ENCODE data around the gene KRT74.

Gene KRT74

GRCh38 chr12:52543985-52544883 lies 29.4 kb downstream of the KRT74 start:
- H3K4me3 ChIP-seq (ENCODE audit: low read depth, low read length), result no peak overlapping the region
- no peak for DNase-seq (ENCODE audit: low read depth)

GRCh38 chr12:52542785-52543318 lies 30.8 kb downstream of the KRT74 start:
- no peak overlapping the region for H3K4me3 ChIP-seq (ENCODE audit: low read depth, low read length)
- DNase-seq (ENCODE audit: low read depth), result no peak

GRCh38 chr12:52542157-52542556 lies 31.5 kb downstream of the KRT74 start:
- DNase-seq (ENCODE audit: low read depth), result no peak

GRCh38 chr12:52541709-52542108 lies 31.9 kb downstream of the KRT74 start:
- DNase-seq (ENCODE audit: low read depth), result no peak
- no peak overlapping the region for H3K4me3 ChIP-seq (ENCODE audit: low read depth, low read length)

More at GRCh38 chr12:52542157-52542556, 31.5 kb downstream of the KRT74 start:
- H3K4me3 ChIP-seq (ENCODE audit: low read depth, low read length), result no peak overlapping the region

- no peak overlapping the region for H3K4me3 ChIP-seq (ENCODE audit: low read depth, low read length)
- no peak for DNase-seq (ENCODE audit: low read depth)
Observed at GRCh38 chr12:52540531-52540930, 33.1 kb downstream of the KRT74 start.

GRCh38 chr12:52539821-52540173 lies 33.8 kb downstream of the KRT74 start:
- no peak for DNase-seq (ENCODE audit: low read depth)
- H3K4me3 ChIP-seq (ENCODE audit: low read depth, low read length), result no peak overlapping the region

- peak; percentile 13 for DNase-seq (ENCODE audit: low read depth)
- H3K4me3 ChIP-seq (ENCODE audit: low read depth, low read length), result no peak overlapping the region
Observed at GRCh38 chr12:52539083-52539820, 34.4 kb downstream of the KRT74 start.

GRCh38 chr12:52537101-52537500 lies 36.5 kb downstream of the KRT74 start:
- DNase-seq (ENCODE audit: low read depth), result no peak

GRCh38 chr12:52535574-52535973 lies 38.1 kb downstream of the KRT74 start:
- DNase-seq (ENCODE audit: low read depth), result no peak
- no peak overlapping the region for H3K4me3 ChIP-seq (ENCODE audit: low read depth, low read length)

More at GRCh38 chr12:52537101-52537500, 36.5 kb downstream of the KRT74 start:
- H3K4me3 ChIP-seq (ENCODE audit: low read depth, low read length), result no peak overlapping the region

GRCh38 chr12:52534482-52534881 lies 39.2 kb downstream of the KRT74 start:
- no peak for DNase-seq (ENCODE audit: low read depth)
- H3K4me3 ChIP-seq (ENCODE audit: low read depth, low read length), result no peak overlapping the region

- no peak overlapping the region for H3K4me3 ChIP-seq (ENCODE audit: low read depth, low read length)
- DNase-seq (ENCODE audit: low read depth), result no peak
Observed at GRCh38 chr12:52533686-52534470, 39.8 kb downstream of the KRT74 start.

GRCh38 chr12:52532636-52533035 lies 41.0 kb downstream of the KRT74 start:
- no peak for DNase-seq (ENCODE audit: low read depth)
- H3K4me3 ChIP-seq (ENCODE audit: low read depth, low read length), result no peak overlapping the region

- no peak for DNase-seq (ENCODE audit: low read depth)
Observed at GRCh38 chr12:52531566-52532300, 41.9 kb downstream of the KRT74 start.

GRCh38 chr12:52530905-52531304 lies 42.7 kb downstream of the KRT74 start:
- H3K4me3 ChIP-seq (ENCODE audit: low read depth, low read length), result no peak overlapping the region
- no peak for DNase-seq (ENCODE audit: low read depth)

More at GRCh38 chr12:52531566-52532300, 41.9 kb downstream of the KRT74 start:
- no peak overlapping the region for H3K4me3 ChIP-seq (ENCODE audit: low read depth, low read length)

GRCh38 chr12:52530366-52530765 lies 43.3 kb downstream of the KRT74 start:
- H3K4me3 ChIP-seq (ENCODE audit: low read depth, low read length), result no peak overlapping the region
- DNase-seq (ENCODE audit: low read depth), result no peak

GRCh38 chr12:52529846-52530245 lies 43.8 kb downstream of the KRT74 start:
- H3K4me3 ChIP-seq (ENCODE audit: low read depth, low read length), result no peak overlapping the region
- DNase-seq (ENCODE audit: low read depth), result no peak

- no peak overlapping the region for H3K4me3 ChIP-seq (ENCODE audit: low read depth, low read length)
- DNase-seq (ENCODE audit: low read depth), result no peak
Observed at GRCh38 chr12:52529417-52529816, 44.2 kb downstream of the KRT74 start.

- H3K4me3 ChIP-seq (ENCODE audit: low read depth, low read length), result no peak overlapping the region
- DNase-seq (ENCODE audit: low read depth), result no peak
Observed at GRCh38 chr12:52528641-52529143, 45.0 kb downstream of the KRT74 start.

Data from skeletal muscle cell (primary cell).